Suprapubic skin (tissue), 4 donors: ENCODE data around the gene SBK1. TPM values are rescaled to one million over a fixed set of nuclear protein-coding genes. Genes with fewer than 3 reads are reported as not detected.

Source experiments
- DNase-seq, 2 donors: peaks; one replicate each; pipeline ENCODE4 v3.0.0-alpha.2; 2019; ENCODE audit warnings: low spot score in 2 of 2
- H3K27ac ChIP-seq: fragments of 200-600 bp; sonication (generic); one replicate; pipeline ENCODE4 v1.5.1; 2019
- H3K27me3 ChIP-seq: fragments of 200-600 bp; sonication (generic); one replicate; pipeline ENCODE4 v1.5.1; 2019
- H3K36me3 ChIP-seq: fragments of 200-600 bp; sonication (generic); one replicate; pipeline ENCODE4 v1.5.1; 2019
- H3K4me1 ChIP-seq: fragments of 200-600 bp; sonication (generic); one replicate; pipeline ENCODE4 v1.5.1; 2019
- H3K4me3 ChIP-seq: fragments of 200-600 bp; sonication (generic); one replicate; pipeline ENCODE4 v1.5.1; 2019; ENCODE audit warnings: mild to moderate bottlenecking
- H3K9me3 ChIP-seq: fragments of 200-600 bp; sonication (generic); one replicate; pipeline ENCODE4 v1.5.1; 2019
- CTCF ChIP-seq, 2 donors: fragments of 200-600 bp in 1 of 2; fragments of 450-650 bp in 1 of 2; sonication (generic) in 1 of 2; IDR thresholded peaks; one replicate each; pipeline ENCODE4 v1.5.1; 2016 to 2019; ENCODE audit warnings: antibody characterized with exemption in 2 of 2, mild to moderate bottlenecking in 1 of 2, moderate library complexity in 1 of 2
- EP300 ChIP-seq: sonication (generic); formaldehyde crosslinking; IDR thresholded peaks from one replicate; pipeline ENCODE4 v1.6.1; 2017; ENCODE audit warnings: antibody characterized with exemption
- POLR2A ChIP-seq, 2 donors: fragments of 450-650 bp; IDR thresholded peaks; one replicate each; pipeline ENCODE4 v1.6.1; 2017; ENCODE audit warnings: antibody characterized with exemption in 2 of 2, mild to moderate bottlenecking in 2 of 2, moderate library complexity in 2 of 2
- POLR2AphosphoS5 ChIP-seq, 3 donors: sonication (generic); formaldehyde crosslinking; IDR thresholded peaks; one replicate each; pipeline ENCODE4 v1.6.1; 2017; ENCODE audit warnings: antibody characterized with exemption in 3 of 3
- WGBS: methylation state at CpG from one replicate; pipeline ENCODE4 v1.1.5; 2018; 5-methylcytosine and 5-hydroxymethylcytosine counted together
- total RNA-seq, 4 donors: library from RNA; depleted of rRNA; stranded (reverse); fragments of >200 nt; gene quantifications; one replicate each; pipeline ENCODE4 v1.1.0, GENCODE V29; 2016

The SBK1 gene
- total RNA-seq, 4 donors from 2014 or later, result 0.49 to 2.7 (median 2.2) TPM

- WGBS, result 80% methylated on average over 5 of the region's 5 CpGs
- Histone ChIP-seq H3K27ac (no peak overlapping the region), H3K9me3 (no peaks in the 10 kb centered on the region), H3K4me1 (no peaks in the 10 kb centered on the region), H3K36me3 (no peaks in the 10 kb centered on the region), H3K4me3 (no peak overlapping the region), H3K27me3 (no peaks in the 10 kb centered on the region)
- TF ChIP-seq POLR2AphosphoS5 (IDR thresholded peaks at IDR 0.05), result no peak
- no peak for TF ChIP-seq POLR2A (IDR thresholded peaks at IDR 0.05)
- no peak for TF ChIP-seq EP300
- TF ChIP-seq CTCF (IDR thresholded peaks at IDR 0.05), result no peak
- DNase-seq, result no peak
Observed at GRCh38 chr16:28307936-28308335, 15.6 kb downstream of the SBK1 start.

- Histone ChIP-seq H3K4me1 (no peaks in the 10 kb centered on the region), H3K4me3 (no peak overlapping the region), H3K36me3 (no peaks in the 10 kb centered on the region), H3K27me3 (peaks cover 3% of the 10 kb centered on the region), H3K27ac (no peak overlapping the region), H3K9me3 (no peaks in the 10 kb centered on the region)
- WGBS, result 90% methylated on average over 11 of the region's 14 CpGs
- TF ChIP-seq POLR2A (IDR thresholded peaks at IDR 0.05), result no peak
- no peak for TF ChIP-seq POLR2AphosphoS5 (IDR thresholded peaks at IDR 0.05)
- TF ChIP-seq EP300, result no peak
- no peak for TF ChIP-seq CTCF (IDR thresholded peaks at IDR 0.05)
- no peak for DNase-seq
Observed at GRCh38 chr16:28308794-28309584, 16.7 kb downstream of the SBK1 start.

GRCh38 chr16:28309811-28310311 lies 17.5 kb downstream of the SBK1 start:
- 71% methylated on average over 9 of the region's 20 CpGs for WGBS
- Histone ChIP-seq H3K36me3 (no peaks in the 10 kb centered on the region), H3K9me3 (no peaks in the 10 kb centered on the region), H3K27me3 (peaks cover 3% of the 10 kb centered on the region), H3K4me3 (no peak overlapping the region), H3K27ac (no peak overlapping the region), H3K4me1 (no peaks in the 10 kb centered on the region)
- TF ChIP-seq EP300, result no peak
- no peak for TF ChIP-seq POLR2AphosphoS5 (IDR thresholded peaks at IDR 0.05)
- no peak for TF ChIP-seq POLR2A (IDR thresholded peaks at IDR 0.05)
- TF ChIP-seq CTCF (IDR thresholded peaks at IDR 0.05), result no peak
- no peak for DNase-seq

GRCh38 chr16:28310796-28311195 lies 18.5 kb downstream of the SBK1 start:
- TF ChIP-seq EP300 (no peak), POLR2A (IDR thresholded peaks at IDR 0.05) (no peak), POLR2AphosphoS5 (IDR thresholded peaks at IDR 0.05) (no peak), CTCF (IDR thresholded peaks at IDR 0.05) (no peak)
- 89% methylated on average over 11 of the region's 11 CpGs for WGBS
- Histone ChIP-seq H3K27me3 (peaks cover 3% of the 10 kb centered on the region), H3K9me3 (no peaks in the 10 kb centered on the region), H3K4me1 (no peaks in the 10 kb centered on the region), H3K4me3 (no peak overlapping the region), H3K36me3 (no peaks in the 10 kb centered on the region), H3K27ac (no peak overlapping the region)
- no peak for DNase-seq

GRCh38 chr16:28311413-28311812 lies 19.1 kb downstream of the SBK1 start:
- H3K9me3 ChIP-seq, result no peaks in the 10 kb centered on the region
- 91% methylated on average over 4 of the region's 4 CpGs for WGBS
- no peak overlapping the region for H3K4me3 ChIP-seq

More at GRCh38 chr16:28311413-28311812, 19.1 kb downstream of the SBK1 start:
- H3K36me3 ChIP-seq, result no peaks in the 10 kb centered on the region
- DNase-seq, result no peak
- H3K27me3 ChIP-seq, result peaks cover 3% of the 10 kb centered on the region
- H3K4me1 ChIP-seq, result no peaks in the 10 kb centered on the region
- no peak overlapping the region for H3K27ac ChIP-seq
- TF ChIP-seq CTCF (IDR thresholded peaks at IDR 0.05) (no peak), POLR2AphosphoS5 (IDR thresholded peaks at IDR 0.05) (no peak), EP300 (no peak), POLR2A (IDR thresholded peaks at IDR 0.05) (no peak)
